Upper lobe of left lung (tissue), 4 donors: ENCODE measurements around the gene OPN5.

Experiments
- EP300 ChIP-seq, 4 donors: sonication (generic); formaldehyde crosslinking; IDR thresholded peaks; one replicate each; pipeline ENCODE4 v1.5.1; 2017; ENCODE audit warnings: antibody characterized with exemption in 4 of 4, control low read depth in 2 of 4
- POLR2A ChIP-seq, 4 donors: fragments of 450-650 bp; IDR thresholded peaks; one replicate each; pipeline ENCODE4 v1.5.1; 2016 to 2017; ENCODE audit warnings: antibody characterized with exemption in 4 of 4, mild to moderate bottlenecking in 2 of 4
- POLR2AphosphoS5 ChIP-seq, 2 donors: sonication (generic); formaldehyde crosslinking; IDR thresholded peaks; one replicate each; pipeline ENCODE4 v1.5.1; 2017; ENCODE audit warnings: antibody characterized with exemption in 2 of 2
- TF ChIP-seq, protein P1 (sequence below), 6 experiments: fragments of 450-650 bp in 4 of 6; fragments of 200-600 bp in 2 of 6; sonication (generic) in 2 of 6; IDR thresholded peaks; one replicate each; pipeline ENCODE4 v1.5.1; 2016 to 2019; ENCODE audit warnings: antibody characterized with exemption in 6 of 6

DNA sequence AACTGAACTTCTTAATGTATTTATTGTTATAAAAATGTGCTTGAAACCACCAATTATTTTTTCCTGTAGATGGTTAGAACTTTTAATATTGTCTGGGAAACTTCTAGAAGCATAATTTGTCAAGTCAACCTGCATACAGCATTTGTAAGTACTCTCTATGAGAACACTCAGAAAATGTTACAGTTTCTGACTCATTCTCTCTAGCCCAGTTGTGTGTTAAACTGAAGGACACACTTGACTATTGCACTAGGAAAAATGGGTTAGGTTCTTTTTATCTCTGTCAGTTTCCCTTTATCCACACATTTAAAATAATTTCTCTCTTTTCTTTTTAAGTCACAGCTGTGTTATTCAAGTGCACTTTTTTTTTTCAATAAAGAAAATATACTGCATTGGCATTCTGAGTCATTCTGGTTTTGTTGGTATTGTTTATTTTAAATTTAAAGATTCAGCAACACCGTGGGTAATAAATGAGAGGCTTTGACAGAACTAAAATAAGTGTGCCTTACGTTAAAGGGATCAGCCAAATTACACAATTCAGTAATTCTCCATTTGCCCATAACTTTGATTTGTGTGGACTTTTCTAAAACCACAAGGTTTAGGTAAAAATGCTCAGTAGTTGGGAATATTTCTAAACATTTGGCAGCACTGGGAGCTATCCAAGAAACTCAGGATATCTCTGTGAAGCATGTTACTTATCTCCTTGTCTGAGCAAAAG is 50.7 kb downstream of the OPN5 start:
- TF ChIP-seq, protein P1, sequence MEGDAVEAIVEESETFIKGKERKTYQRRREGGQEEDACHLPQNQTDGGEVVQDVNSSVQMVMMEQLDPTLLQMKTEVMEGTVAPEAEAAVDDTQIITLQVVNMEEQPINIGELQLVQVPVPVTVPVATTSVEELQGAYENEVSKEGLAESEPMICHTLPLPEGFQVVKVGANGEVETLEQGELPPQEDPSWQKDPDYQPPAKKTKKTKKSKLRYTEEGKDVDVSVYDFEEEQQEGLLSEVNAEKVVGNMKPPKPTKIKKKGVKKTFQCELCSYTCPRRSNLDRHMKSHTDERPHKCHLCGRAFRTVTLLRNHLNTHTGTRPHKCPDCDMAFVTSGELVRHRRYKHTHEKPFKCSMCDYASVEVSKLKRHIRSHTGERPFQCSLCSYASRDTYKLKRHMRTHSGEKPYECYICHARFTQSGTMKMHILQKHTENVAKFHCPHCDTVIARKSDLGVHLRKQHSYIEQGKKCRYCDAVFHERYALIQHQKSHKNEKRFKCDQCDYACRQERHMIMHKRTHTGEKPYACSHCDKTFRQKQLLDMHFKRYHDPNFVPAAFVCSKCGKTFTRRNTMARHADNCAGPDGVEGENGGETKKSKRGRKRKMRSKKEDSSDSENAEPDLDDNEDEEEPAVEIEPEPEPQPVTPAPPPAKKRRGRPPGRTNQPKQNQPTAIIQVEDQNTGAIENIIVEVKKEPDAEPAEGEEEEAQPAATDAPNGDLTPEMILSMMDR (IDR thresholded peaks at IDR 0.05): no peak
- TF ChIP-seq POLR2AphosphoS5 (IDR thresholded peaks at IDR 0.05): no peak
- TF ChIP-seq EP300 (IDR thresholded peaks at IDR 0.05): no peak
- no peak for TF ChIP-seq POLR2A (IDR thresholded peaks at IDR 0.05)
